ENCODE data around the gene LIAS.
"Not testable (repeated sequence)": the region's sequence is repeated elsewhere in the genome, so short reads cannot be mapped to it uniquely, and the experiment has no call there.

The LIAS gene

DNA sequence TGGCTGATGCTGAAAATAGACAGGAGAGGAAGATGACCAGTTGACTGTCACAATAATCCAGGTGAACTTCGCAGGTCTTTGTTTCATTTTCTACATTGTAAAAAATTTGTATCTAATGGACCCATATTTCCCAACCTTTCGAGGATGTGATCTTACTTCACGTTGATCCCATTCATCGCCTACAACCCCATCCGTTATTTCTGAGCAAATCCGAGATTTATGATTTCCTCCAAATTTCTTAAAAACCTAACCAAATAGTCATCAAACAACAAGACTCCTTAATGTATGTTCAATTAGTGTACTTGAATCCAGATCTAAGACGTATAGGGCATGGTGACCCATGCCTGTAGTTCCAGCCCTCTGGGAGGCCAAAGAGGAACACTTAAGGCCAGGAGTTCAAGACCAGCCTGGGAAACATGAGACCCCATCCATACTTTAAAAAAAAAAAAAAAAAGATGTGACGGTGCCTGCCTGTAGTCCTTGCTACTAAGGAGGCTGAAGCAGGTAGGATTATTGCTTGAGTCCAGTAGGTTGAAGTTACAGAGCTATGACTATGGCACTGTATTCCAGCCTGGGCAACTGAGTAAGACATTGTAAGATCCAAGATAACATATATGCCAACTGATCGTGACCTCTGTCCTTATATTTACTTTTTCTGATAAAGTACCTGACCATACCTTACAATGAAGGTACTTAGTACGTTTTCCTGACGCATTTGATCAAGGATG lies 5.8 kb upstream of the LIAS start:
- no peak for DNase-seq (ENCODE audit: low read depth, low spot score)

DNA sequence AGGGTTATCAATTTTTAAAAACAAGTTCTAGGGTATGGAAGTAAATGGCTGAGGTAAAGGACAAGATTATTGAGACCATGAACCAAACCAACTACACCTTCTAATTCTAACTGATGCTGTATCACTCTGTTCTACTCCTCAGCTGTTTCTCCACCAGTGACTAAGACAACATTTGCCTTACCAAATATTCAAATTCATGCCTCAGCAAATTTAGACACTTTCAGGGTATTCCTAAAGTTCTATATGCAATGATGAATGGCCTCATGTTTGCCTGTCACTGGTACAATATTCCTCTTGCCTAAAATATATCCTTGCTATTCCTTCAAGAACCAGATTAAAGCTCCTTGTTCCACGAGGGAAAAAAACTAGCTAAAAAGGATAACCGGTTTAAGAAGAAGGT lies 5.1 kb upstream of the LIAS start:
- no peak for DNase-seq (ENCODE audit: low read depth, low spot score)

DNA sequence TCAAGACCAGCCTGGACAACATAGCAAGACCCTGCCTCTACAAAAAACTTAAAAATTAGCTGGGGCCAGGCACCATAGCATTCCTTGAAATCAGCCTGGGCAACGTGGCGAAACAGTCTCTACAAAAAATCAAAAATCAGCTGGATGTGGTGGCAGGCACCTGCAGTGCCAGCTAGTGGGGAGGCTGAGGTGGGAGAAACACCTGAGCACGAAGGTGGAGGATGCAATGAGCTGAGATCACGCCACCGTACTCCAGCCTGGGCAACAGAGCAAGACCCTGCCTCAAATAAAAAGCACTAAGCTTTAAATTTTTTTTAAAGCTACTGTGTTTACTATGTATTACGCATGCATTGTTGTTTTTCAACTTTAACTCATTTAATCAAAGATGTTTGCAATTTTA lies 3.4 kb upstream of the LIAS start:
- no peak for DNase-seq (ENCODE audit: low read depth, low spot score)

DNA sequence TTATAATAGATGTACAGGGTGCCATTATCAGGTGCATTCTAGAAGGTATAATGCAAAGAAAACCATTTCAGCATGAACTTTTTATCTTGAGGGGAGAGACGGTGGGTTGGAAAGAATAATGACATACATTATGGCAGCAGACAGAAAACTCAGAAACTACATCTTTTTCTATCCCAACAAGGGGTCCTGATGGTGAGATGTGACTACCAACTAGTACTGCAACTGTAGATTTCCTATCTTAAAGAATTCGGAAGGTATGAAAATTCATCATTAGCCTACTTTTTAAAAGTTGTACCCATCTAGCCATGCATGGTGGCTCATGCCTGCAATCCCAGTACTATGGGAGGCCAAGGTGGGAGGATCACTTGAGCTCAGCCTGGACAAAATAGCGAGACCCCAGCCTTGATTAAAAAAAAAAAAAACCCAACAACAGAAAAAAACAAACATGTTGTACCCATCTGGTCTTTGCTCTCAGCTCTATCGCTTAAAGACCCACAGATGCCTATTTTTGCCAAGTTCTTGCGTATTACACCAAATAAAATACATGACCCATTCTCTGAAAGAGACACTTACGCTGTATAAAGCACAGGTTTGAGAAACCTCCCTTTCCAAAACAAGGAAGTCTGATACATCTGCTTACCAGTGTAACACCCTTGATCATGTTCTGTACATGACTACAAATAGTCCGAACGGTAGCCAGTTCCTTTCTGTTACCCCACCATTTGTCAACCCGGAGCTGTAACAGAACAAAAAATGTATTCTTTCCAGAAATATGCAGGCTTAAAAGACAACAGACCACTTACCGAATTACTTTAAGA lies 1.7 kb upstream of the LIAS start:
- DNase-seq (ENCODE audit: low read depth, low spot score), result no peak

DNA sequence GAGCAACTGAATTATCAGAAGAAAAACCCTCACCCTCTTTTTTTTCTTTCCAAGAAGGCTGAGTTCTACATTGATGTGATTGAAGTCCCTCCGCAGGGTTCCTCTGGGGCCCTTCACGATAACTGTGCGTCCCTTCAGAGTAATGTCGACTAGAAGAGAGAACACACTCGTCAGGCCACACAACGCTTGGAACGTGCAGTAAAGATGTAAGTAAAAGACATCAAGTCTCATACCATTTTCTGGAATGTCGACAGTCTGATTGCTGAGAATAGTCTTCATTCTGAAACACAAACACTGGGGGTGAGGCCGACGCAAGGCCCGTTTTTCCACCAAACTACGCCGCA lies 723 bp upstream of the LIAS start:
- DNase-seq (ENCODE audit: low read depth, low spot score), result not testable (repeated sequence)

DNA sequence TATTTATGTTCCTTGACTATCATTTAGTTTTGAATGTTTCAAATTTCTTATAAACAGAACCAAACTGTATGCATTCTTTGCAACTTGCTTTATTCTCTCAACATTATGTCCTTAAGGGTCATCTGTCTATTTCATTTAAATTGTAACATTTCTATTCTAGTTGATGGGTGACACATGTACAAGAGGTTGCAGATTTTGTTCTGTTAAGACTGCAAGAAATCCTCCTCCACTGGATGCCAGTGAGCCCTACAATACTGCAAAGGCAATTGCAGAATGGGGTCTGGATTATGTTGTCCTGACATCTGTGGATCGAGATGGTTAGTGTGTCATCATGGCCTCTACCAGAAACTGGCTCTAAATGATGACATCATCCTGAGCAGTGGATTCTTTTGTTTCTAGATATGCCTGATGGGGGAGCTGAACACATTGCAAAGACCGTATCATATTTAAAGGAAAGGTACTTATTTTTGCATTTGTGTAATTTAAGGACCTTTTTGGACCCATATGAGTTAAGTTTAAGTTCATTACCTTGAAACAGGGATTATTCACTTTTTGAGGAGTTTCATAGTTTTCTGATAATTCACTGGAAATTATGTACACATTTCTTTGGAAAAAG lies 6.1 kb downstream of the LIAS start:
- no peak for DNase-seq (ENCODE audit: low read depth, low spot score)

DNA sequence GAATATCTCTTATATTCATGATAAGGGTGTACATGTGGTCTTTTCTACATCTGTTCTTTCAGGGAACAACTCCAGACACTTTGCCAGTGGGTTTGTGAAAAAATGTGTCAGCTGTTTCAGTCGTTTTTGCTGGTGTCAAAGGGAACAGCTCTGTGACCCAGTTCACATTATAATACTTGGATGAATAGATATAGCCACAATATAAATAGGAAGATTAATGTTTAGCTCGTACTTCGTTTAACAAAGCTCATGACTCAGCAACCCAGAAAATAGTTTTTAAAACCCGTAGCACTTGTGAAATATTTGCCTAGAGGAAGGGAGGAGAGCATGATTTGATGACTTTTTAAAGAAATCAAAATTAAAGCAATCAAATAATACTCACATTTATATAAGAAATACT lies 7.9 kb downstream of the LIAS start:
- no peak for DNase-seq (ENCODE audit: low read depth, low spot score)

DNA sequence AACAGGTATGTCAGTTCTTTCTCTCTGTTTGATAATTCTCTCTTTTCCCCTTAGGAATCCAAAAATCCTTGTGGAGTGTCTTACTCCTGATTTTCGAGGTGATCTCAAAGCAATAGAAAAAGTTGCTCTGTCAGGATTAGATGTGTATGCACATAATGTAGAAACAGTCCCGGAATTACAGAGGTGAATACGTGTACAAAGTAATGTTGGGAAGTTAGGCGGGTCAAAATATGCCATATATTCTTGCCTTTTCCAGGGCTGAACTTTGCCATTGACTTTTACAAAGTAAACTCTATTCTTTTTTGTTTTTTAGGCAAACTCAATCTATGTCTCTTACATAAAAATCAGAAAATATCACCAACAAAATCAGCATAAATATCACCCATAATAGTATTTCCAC lies 8.6 kb downstream of the LIAS start:
- DNase-seq (ENCODE audit: low read depth, low spot score), result no peak

DNA sequence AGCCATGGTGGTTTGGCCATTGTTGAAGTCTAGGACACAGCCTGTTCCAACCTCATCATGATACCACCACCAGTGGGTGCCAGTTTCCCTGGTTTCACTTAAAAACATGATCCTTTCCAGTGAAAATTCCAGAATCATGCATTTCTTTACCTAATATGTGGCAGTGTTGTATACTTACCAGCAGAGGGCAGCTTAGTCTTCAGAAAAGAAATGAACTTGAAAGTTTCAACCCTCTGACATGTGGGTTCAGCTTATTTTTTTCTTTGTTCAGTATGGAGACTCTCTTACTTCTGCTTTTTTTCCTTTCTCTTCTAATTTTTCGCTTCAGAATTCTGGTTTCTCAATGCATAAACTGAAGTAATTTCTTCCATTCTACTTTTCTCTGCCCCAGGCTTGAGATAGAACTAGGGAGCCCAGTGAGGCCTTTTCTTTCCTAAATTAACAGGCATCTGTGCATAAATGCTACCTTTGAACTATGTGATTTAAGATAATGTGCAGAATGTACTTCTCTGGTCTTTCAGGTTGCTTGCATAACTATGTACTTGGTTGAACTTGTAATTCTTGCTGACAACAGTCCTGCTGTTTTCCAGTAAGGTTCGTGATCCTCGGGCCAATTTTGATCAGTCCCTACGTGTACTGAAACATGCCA lies 10.7 kb downstream of the LIAS start:
- peak; percentile 59 for DNase-seq (ENCODE audit: low read depth, low spot score)

DNA sequence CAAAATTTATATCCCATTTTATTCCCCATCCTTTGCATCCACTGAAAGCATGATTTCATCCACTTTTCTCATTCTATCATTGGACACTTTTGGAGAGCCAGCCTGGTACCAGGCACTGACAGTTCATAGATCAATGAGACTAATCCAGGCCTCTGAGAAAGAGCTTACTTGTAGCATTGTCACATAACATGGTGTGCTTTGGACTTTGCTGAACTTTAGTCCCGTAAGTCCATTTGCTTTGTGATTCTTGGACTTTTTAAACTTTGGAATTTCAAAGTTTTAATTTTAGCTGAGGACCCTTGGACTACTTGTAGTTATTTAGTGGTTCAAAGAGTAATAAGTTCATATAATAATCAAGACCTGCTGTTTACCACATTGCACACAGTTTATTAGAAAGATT lies 11.5 kb downstream of the LIAS start:
- no peak for DNase-seq (ENCODE audit: low read depth, low spot score)

DNA sequence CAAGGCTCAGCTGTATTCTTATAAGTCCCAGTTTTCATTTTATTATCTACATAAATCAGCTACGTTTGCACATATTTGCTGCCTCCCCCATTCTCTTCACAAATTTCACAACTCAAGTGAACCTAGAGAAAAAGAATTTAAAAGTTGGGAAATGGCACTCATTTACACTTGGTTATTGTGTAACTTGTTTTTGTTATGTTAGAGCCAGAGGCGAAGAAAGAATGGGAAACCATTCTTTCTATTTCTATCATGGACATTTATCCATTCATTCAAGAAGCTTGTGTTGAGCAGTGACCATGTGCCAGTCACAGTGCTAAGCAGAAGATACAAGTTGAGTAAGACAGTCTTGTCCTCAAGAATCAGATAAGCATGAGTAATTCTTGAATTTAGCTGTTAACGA lies 13.5 kb downstream of the LIAS start:
- DNase-seq (ENCODE audit: low read depth, low spot score), result no peak

DNA sequence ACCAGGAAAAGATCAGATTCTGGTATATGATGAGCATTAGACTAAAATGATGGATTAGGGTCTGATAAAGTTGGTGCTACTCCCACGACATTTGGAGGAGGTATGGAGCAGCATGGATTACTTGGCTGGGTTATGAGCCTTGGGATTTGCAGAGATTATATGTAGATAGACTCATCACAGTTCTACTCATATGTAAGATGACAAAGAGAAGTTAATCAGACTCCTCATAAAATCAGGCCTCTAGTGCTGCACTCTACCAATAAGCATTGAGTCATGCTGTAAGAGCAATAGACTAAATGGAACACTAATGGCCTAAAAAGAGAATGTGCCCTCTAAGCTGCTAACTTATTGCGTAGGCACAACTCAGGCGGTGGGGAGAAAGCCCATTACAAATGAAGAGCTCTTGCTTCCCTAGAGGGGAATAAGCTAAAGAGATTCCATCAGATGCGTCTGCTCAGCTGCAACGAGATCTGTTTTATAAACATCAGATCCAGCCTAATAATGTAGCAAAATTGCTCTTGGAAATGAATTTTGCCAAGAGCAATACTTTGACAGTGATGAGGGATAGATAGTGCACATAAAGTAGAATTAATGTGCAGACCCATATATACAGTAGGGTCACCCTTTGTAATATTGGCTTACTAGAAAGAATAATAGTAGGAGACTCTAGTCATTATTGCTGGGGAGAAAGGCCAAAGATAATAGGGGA lies 17.5 kb downstream of the LIAS start:
- DNase-seq (ENCODE audit: low read depth, low spot score), result no peak

DNA sequence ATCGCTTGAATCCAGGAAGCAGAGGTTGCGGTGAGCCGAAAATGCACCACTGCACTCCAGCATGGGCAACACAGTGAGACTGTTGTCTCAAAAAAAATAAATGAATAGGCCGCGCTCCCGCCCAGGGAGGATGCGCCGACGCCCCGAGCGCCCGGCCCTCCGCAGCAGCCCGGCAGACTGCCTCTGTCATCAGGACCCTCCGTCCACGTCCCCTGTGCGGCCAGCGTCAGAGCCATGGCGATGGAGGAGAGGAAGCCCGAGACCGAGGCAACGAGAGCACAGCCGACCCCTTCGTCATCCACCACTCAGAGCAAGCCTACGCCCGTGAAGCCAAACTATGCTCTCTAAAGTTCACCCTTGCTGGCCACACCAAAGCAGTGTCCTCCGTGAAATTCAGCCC lies 21.4 kb downstream of the LIAS start:
- no peak for DNase-seq (ENCODE audit: low read depth, low spot score)

DNA sequence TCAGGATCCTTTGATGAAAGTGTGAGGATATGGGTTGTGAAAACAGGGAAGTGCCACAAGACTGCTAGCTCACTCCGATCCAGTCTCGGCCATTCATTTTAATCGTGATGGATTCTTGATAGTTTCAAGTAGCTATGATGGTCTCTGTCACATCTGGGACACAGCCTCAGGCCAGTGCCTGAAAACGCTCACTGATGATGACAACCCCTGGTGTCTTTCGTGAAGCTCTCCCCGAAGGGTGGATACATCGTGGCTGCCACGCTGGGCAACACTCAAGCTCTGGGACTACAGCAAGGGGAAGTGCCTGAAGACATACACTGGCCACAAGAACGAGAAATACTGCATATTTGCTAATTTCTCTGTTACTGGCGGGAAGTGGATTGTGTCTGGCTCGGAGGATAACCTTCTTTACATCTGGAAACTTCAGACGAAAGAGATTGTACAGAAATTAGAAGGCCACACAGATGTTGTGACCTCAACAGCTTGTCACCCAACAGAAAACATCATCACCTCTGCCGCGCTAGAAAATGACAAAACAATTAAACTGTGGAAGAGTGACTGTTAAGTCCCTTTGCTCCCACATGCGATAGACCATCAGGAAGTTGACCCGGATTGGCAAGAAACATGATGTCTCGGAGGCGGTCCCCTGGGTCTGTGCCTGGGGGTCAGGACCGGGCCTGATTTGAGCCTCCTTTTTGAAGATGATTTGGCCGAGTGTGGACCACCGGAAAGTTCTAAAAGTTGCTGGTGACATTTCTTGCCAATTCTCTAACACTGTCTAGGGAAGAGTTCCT lies 22.2 kb downstream of the LIAS start:
- no peak for DNase-seq (ENCODE audit: low read depth, low spot score)

DNA sequence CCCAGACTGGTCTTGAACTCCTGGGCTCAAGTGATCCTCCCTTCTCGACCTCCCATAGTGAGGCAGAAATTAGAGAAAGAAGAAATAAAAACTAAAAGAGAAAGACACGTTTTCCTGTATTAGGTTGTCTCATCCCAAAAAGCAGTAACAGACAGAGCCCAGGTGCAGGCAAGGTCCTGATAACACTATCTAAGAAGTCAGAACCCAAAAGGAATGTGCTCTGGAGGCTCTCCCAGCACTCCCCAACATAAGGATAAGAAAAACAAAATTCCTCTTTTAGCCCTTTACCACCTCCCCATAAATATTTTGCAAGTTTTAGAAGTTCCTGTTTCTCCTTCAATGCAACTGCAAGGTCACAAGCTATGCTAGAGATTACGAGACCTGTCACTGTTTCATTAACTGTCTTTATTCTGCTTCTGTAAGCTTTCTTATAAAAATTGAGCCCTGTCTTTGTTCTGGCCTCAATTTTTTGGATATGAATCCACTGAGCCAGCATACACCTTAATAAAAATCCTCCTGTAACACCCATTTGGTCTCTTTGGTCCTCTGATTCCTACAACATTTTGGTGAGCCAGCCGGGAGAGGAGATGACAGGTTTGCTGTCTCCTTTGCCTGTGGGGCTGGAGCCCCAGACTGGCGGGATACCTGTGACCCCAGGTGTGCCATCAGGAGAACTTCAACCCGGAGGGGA lies 25.9 kb downstream of the LIAS start:
- DNase-seq (ENCODE audit: low read depth, low spot score), result no peak

DNA sequence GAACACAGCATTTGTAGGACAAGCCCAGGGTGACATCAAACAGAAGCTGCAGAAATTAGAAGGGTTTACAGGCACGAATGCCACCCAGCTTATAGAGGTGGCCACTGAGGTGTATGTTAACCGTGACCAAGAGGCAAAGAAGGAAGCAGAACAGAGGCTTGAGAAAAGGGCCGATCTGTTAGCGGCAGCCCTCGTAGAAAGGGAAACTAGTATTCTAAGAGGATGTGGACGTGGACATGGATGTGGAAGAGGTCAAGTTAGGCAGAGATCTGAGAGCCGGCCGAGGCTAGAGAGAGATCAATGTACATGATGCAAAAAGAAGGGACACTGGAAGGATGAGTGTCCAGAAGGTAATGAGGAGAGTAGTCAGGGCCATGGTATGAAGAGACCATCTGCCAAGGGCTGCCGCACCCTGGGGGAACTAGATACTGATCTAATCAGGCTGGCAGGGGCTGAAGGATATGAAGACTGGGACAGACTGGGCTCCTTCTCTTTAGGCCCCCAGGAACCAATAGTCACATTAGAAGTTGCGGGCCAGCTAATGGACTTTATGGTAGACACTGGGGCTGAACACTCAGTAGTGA lies 27.5 kb downstream of the LIAS start:
- DNase-seq (ENCODE audit: low read depth, low spot score), result no peak

DNA sequence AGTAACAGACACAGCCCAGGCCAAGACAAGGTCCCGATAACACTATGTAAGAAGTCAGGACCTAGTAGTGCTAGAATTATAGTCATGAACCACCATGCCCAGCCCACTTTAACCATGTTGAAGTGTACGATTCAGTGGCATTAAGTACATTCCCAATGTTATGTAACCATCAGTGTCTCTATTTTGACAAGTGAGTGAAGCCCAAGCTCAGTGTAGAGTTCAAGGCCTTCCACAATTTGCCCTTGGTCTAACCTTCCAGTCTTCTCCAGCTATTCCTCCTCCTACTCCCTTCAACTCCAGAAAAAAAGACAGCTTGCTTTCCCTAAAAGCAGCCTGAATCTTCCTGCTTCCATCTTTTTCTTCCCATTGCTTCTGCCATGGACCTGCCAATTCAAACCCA lies 31.5 kb downstream of the LIAS start:
- no peak for DNase-seq (ENCODE audit: low read depth, low spot score)

DNA sequence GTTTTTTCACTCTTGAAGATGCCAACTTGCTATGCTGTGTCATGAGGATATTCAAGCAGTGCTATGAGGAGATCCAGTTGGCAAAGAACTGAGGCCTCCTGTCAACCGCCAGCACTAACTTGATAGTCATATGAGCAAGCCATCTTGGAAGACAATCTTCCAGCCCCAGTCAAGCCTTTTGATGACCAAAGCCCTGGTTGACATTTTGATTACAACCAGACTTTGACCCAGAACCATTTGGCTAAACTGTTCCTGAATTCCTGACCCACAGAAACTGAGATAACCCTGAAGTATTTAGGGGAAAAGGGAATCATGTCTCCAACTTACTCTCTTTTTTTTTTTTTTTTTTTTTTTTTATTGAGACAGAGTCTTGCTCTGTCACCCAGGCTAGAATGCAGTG lies 35.5 kb downstream of the LIAS start:
- DNase-seq (ENCODE audit: low read depth, low spot score), result no peak

DNA sequence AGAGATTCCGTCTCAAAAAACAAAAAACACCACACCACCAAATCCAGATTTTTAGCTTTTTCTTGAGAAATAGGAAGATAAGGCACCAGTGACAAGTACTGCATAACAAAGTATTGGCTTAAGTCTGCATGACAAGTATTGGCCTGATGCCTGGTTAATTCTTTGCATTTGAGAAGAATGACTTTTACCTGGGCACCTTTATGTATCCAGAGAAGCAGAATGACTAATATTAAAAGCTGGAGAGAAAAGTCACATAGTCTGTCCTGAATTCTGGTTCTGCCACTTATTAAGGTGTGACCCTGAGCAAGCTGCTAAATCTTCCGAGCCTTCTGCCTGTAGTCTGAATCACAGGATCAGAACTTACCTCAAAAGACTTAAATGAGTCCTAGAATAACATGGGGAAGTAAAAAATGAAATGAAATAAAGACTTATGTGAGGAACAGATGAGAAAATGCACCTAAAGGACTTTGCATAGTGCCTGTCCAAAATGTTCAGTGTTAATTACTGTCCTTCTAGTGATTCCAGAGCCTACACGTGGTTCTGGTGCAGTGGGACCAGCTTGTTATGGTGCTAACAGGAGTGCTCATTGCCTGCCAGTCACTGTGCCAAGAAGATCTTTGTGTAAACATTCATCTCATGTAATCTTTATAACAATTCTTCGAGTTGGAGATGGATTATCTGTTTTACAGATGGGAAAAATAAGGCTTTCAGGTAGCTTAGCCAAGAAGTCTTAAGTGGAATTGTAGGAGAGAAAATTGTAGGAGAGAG lies 36.8 kb downstream of the LIAS start:
- no peak for DNase-seq (ENCODE audit: low read depth, low spot score)

Data from iPS DF 19.7 (cell line).